Ecto neural progenitor cell (in vitro differentiated cells): Measurements from ENCODE around the gene TMTC2.

Source experiments
- DNase-seq: peaks from one replicate; pipeline ENCODE4 v3.0.0-alpha.2; 2018; ENCODE audit warnings: low spot score

TMTC2 gene

DNA sequence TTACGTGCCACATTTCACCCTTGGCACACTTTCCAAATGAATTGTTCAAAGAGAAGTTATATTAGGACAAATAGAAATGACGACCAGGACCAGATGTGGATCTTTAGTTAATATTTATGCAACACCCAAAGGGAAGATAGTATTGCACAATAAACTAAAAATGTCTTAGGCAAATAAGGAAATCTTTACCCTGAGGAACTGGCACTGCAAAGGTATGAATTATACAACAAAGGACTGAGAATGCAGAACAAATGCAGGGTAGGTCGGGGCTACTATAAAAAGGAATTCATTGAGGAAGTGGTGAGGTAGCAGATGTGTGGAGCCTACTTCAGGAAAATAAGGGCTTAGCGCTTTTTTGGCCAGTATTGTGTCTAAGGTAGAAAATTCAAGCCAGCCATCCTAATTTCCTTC, 3.9 kb upstream of the TMTC2 start:
- DNase-seq = no peak

DNA sequence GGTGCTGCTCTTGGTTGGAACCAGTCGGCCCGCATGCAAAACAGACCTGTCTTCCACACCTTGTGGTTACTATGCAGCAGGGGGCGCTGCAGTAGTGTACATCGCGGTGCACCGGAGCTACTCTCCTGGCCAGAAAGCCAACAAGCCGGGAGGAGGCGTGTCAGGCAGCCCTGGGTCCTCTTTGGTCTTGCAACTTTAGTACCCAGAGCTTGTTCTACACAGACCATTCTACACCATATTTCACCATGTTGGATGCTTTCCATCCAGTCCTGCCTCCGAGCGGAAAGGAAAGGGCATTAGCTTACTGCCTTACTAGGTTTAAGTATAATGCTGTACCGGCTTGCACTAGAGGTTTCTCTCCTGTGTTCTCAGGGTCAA, 927 bp upstream of the TMTC2 start:
- peak; percentile 96 for DNase-seq

DNA sequence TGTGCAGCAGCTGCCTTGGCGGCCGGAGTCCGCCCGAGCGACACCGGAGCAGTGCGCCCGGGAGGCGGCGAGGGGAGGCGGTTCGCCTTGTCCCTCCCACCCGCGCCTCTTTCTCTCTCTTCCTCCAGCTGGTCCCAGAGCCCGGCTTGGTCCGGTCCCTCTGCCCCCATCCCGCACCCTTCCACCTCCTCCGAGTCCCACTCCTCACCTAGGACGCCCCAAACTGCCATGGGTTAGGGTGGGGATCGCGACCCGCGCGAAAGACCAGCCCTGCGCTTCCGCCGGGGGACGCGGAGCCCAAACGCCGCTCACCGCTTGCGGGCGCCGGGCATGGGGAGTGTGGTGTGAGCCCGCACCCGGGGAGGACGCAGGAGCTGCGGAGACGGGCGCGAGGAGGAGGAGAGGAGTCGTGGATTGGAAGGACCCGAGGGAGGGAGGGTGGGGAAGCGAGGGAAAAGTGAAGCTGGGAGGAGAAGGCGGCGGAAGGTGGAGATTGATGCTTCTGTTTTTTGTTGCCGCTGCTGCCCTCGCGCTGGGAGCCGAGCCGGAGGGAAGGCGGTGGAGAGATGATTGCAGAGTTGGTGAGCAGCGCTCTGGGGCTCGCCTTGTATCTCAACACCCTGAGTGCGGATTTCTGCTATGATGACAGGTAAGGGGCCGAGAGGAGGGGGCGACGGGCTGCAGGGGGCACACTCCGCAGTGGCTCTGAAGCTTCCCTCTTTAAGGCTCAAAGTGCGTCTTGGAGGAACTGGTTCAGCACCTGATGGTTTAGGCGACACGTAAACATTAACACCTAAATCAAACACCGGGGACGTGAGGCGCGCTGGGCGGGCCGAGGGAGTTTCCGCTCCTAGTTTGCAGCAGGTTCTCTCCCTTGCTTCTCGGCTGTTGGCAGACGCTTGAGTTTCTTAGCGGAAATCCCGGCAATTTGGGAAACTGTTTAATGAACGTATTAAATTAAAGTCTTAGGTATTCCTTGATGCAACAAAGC, 610 bp downstream of the TMTC2 start:
- no peak for DNase-seq

DNA sequence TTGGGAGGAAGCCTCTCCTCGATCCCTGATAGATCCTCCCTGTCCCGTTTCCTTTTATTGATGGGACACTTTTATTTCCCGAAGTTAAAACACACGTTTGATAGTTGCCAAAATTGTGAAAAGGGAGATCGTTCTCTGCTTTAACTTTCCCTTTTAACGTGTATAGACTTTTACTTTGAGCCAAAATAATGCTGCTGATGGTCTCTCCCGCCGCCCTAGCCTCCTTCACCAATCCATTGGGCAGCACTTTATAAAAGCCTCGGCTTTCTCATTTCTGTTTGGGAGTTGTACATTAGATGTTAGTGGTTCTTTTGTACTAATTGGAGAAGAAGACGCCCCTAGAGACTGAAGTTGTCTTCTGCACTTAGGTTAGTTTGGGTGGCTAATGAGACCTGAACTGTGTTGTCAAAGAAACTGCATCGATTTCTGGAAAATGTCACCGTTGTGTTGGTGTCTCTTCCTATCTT, 1.4 kb downstream of the TMTC2 start:
- DNase-seq = no peak

DNA sequence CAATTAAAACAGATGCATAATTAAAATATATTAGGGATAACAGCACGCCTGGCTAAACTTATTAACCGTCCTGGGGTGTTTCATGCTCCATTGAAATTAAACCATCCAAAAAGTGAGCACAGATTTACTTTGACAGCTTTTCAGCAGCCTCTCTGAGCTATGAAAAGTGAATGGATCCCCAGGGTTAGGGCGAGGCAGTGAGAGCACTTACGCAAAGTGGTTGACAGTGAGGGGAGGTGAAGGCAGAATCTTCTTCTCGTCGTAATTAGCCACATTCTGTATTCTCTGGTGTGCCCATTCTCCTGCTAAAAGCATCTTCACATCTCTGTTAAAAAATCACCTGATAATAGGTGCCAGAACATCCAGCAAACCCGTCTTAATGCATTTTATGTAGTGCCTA, 1.9 kb downstream of the TMTC2 start:
- DNase-seq = no peak

DNA sequence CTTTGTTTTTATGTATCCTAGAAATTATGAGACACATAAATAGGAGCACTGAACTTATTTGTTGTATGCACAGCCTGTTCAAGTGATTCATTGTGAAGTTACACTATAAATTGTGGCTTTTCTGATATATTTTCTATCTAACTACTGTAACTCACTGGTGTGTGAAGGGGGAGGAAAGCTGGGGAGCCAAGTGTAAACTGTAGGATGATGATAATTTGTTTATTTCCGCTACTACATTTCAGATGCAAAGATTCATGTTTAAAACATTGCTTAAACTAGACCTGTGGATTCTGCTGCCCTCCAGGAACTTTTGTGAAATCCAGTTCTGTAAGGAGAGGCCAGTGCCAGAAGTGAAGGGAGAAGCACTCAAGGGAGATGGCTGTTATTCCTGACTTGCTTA, 3.3 kb downstream of the TMTC2 start:
- no peak for DNase-seq

DNA sequence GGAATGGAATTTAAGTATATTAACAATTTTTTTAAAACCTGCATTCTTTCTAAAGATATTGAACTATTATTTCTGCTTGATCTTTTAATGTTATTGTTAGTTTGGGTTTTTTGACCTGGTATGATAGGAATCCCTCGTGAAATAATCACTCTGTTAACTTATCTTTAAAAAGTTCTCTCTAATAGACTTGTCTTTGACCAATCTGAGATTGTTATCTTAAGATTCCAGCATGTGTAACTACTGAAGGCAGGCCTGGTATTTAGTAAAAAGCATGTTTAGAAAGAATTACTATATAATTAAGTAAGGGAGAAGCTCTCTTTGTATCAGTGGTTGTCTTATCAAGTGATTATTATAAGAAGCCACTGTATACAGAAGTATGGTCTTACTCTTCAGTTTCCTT, 4.8 kb downstream of the TMTC2 start:
- DNase-seq = no peak

DNA sequence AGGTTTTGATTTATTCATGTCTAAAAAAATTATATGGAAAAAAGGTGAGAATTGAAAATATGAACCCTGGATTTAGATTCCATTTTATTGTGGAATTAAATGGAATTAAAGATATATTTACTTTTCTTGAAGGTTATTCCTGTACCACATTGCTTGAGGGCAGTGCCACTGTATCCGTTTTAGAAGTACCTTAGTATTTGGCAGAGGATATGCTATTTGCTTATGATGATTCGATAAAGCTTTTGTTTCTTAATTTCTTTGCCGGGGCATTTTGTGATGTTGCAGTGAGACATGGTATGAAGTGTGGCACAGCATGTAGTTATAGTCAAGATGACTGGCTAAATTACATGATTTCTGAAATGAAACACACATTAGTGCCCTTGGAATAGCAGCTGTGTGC, 7.6 kb downstream of the TMTC2 start:
- DNase-seq = no peak

DNA sequence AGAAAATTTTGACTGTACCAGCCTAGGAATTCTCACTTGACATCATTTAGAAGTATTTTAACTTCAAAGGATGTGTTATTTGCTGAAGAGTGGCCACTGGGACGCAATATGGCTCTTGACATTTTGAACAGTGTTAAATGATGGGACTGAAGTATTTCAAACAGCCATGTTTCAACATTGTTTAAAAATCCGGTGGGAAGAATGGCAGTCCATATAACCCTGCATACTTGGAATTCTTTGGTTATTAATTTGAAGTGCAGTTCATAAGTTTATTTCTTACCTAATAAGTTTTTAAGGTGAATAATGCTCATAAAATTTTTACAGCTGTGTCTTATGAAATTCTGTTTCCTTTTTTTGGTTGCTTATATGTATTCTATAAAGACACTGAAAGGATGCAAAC, 8.3 kb downstream of the TMTC2 start:
- no peak for DNase-seq

DNA sequence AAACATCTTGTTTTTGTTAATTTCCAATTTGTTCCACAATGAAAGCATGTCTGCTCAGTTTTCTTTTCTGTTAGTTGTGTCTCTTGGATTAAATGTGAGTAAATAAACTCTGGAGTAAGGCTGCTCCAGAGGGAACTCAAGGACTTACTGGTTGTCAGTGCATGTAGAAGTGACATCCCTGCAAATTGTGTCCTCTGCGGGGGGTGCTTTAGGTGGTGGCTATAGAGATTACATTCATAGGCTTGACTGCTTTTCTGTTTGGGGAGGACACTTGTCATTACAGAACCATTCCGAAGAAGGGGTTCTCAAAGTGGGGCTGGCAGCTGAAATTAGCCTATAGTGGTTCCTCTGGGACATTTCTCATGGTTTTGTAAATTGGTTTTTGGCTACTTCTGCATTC, 8.8 kb downstream of the TMTC2 start:
- no peak for DNase-seq

DNA sequence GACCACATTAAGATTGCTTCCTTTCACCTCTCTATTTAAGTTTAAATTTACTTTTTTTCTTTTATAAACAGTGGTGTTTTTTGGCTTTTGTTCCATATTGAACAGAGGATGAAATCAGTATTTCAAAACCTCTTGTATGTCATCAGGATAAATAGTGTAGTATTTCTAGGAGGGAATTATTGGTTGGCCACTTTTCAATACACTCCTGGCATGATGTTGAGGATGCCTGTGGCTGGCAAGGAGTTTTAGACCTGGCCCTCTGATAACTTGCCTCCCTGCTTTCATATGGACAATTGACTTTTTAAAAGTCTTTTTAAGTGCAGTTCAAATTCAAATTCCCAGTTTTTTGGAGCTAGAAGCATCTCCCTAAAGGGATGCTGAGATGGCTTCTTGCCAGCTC, 9.8 kb downstream of the TMTC2 start:
- DNase-seq = no peak

DNA sequence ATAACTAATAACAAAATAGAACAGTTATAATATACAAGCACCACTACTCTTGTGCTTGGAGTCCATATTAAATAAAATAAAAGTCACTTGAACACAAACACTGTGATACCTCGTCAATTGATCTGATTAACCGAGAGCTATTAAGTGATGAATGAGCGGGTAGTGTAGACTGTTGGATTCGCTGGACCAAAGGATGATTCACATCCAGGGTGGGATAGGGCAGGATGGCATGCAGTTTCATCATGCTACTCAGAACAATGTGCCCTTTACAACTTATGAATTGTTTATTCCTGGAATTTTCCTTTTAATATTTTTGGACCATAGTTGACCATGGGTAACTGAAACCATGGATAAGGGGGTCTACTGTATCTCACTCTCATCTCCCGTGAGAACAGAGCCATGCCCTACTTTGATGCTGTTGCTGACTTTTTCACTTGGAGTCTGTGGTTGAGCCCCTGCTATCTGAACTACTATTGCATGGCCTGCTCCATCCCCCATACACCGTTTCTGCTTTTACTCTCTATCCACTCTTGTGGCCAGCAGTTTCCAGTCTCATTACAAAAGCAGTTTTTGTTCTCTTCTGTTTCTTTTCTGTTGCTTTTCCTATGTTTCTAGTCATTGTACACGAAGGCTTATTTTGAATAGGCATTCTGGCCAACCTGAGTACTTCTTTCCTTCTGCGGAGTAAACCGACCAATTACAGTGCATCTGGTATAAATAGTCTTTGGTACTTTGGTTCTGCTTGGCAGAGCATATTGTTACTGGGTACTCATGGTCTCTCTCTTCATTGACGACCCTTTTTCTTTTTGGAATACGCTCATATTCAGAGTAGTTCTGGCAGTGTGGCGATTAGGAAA, 12.2 kb downstream of the TMTC2 start:
- no peak for DNase-seq

DNA sequence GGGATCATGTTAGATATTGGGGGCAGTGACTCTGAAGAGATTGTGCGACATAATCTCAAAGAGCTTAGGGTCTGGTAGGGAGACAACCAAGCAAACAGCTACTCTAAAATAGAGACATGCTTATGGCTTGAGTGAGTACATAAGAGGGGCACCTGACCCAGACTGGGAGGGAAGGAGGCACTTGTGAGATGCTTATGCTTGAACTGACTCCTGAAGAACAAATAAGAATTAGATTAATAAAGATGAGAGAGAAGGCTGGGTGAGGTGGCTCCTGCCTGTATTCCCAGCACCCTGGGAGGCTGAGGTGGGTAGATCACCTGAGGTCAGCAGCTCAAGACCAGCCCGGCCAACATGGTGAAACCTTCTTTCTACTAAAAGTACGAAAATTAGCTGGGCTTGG, 19.1 kb downstream of the TMTC2 start:
- no peak for DNase-seq

DNA sequence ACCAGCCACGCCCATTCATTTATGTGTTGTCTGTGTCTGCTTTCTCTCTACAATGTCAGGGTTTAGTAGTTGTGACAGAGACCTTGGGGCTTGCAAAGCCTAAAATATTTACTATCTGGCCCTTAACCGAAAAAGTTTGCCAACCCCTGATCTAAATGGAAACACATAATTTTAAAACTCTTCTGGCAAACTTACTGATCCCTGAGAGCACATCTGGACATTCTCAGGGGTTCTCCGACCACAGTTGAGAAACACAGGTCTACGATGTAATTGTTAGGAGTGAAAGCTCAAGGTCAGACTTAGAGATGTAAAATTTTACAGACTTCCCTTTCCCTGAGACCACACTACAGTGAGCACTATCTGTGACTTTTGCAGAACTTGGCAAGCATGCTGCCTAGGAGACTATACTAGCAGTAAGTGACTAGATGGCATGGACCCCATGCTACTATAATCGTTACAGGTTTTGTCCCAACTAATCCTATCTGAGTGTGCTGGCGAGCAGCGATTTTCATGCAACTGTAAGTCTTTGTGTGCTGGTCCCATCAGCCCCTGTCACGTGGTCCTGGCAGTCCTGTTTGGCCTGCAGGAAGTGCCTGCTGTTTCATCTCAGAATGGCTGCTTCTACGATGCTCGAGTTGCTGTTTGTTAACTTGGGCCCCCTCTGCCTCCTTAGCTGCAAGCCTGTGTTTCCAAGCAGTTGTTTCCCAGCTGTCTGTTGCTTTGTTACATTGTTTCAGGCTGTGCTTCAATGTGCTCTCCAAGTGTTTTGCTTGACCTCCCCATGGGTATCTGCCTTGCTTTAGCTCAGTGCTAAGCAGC, 21.6 kb downstream of the TMTC2 start:
- DNase-seq = peak; percentile 50

DNA sequence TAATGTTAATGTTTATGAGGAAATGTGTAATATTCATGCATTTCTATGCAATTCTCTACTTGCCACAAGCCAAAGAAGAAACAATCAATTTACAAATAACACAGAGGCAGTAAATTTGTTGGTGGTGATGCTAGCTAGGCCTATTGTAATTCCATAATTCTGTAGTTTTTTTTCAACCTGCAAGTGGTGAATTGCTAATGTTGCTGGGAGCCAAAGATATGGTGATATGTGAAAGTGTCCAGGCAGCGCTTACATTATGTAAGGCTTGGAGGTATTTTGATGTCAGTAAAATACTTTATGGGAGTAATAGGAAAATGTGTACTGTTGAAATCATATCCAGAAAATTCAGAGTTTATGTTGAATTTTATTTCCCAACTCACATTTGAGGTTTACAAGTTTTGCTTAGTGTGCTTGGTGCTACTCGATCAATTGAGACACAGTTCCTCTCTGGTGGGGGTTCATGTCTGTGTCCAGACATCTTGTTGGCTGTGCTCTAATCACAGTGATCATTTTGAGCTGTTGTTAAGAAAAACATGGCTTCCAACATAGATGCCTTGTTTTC, 23.2 kb downstream of the TMTC2 start:
- no peak for DNase-seq

DNA sequence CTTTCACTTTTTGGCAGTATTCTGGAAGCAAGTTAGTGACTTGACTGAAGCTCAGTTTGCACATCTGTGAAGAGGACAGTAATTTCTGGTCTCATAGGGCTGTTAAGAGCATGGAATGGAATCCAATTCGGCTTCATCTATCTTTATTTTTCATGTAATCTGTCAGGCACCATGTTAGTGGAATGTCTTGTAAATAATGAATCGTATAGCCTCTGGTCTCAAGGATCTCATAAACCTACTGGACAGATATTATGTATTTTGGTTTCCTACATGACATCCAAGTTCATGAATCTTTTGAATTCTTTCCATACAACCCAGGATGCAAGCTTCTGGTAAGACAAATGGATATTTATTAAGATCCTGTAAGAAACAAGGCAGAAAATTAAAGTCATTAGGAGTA, 24.0 kb downstream of the TMTC2 start:
- no peak for DNase-seq

DNA sequence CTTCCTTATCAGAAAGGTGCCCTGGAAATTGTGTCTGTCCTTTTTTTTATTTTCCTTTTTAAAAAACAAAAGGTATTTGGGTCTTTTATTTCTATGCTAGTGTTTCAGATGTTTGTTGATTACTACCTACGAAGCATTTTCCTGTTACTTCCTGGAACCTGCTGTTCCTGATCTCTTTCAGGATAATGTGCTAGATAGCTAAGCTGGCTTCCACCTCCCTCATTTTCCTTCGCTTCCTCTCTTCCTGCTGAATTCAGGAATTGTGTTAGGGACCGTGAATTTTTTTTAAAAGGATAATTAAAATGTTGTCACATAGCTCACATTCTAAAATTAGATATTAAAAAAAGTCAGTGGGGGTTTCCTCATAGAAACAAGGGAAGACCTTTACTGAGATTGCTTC, 27.7 kb downstream of the TMTC2 start:
- no peak for DNase-seq

DNA sequence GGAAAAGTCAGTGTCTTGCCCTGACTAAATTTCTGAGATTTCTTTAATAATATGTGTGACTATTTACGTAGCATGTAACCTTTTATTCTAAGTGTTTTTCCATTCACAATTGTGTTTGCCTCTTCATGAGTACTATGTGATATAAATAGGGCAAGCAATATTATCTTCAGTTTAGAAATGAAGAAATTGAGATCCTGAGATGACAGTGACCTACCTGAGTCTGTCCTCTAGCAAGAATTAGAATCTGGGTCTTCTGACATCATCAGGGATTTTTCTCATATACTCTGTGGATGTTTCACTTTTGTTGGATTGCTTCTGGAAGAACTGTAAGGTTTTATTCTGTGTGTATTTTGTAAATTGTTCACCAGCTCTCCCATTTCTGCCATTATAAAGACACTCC, 35.0 kb downstream of the TMTC2 start:
- DNase-seq = no peak

DNA sequence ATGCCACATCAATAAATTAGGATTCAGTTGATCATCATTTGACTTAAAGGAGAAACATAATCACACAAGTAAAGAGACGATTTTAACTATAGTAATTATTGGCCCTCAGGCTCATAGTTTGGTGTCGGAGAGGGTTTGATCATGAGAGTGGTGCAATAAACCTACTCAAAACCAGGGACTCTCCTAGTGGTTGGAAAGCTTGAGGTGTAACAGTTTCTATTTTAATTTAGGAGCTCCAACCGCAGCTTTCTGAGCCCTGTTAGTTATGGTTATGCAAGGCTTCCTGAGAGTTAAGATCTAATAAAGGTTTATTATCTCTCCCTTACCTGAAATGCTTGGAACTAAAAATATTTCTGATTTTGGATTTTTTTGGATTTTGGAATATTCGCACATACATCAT, 36.4 kb downstream of the TMTC2 start:
- no peak for DNase-seq

DNA sequence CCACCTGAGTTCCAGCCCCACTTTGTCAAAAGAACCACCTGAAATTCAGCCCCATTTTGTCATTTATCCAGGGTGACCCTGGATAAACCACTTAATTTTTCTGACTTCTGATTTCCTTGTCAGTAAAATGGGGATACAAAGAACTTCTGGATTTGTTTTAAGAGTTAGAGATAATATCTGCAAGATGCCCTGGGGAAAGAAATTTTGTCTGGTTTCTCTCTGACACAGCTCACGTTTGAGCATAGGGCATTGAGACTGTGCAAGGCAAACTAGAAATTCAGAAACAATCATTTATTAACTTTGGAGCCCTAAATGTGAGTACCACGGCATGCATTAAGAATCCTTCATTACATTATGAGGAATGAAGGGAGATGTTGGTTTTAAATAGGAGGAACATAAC, 37.2 kb downstream of the TMTC2 start:
- no peak for DNase-seq

DNA sequence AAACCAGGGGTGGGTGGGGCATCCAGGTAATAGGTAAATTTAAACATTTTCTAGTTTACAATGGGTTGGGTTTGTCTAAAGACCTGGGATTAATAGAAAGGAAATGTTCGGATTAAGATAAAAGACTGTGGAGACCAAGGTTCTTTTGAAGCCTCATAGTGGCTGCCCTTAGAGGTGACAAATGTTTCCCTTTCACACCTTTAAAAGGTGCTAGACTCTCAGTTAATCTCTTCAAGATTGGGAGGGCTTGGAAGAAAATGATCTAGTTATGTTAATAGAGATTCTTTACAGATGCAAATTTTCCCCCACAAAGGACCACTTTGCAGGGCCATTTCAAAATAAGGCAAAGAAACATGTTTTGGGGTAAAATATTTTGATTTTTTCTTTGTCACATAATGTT, 39.0 kb downstream of the TMTC2 start:
- DNase-seq = no peak

DNA sequence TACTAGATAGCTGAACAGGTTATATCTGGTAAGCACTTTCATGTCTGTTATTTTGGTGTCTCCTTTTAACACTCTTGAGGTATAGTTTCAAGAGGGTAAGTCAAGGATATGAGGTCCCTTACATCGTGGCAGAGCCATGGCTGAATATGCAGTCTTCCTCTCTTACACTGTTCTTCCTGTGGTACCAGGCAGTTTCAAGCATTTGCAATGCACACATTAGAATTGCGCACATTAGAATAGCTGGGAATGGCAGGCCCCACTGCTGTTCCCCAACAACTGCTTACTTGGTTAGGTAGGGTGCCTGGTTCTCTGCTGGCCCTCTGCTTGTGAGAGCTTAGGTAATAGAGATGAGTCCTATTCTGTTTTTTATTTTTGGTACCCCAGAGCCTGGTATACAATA, 41.2 kb downstream of the TMTC2 start:
- no peak for DNase-seq
